Measurements from ENCODE around the gene NT5M.
"Not testable (repeated sequence)": the region's sequence is repeated elsewhere in the genome, so short reads cannot be mapped to it uniquely, and the experiment has no call there.

The NT5M gene

DNA sequence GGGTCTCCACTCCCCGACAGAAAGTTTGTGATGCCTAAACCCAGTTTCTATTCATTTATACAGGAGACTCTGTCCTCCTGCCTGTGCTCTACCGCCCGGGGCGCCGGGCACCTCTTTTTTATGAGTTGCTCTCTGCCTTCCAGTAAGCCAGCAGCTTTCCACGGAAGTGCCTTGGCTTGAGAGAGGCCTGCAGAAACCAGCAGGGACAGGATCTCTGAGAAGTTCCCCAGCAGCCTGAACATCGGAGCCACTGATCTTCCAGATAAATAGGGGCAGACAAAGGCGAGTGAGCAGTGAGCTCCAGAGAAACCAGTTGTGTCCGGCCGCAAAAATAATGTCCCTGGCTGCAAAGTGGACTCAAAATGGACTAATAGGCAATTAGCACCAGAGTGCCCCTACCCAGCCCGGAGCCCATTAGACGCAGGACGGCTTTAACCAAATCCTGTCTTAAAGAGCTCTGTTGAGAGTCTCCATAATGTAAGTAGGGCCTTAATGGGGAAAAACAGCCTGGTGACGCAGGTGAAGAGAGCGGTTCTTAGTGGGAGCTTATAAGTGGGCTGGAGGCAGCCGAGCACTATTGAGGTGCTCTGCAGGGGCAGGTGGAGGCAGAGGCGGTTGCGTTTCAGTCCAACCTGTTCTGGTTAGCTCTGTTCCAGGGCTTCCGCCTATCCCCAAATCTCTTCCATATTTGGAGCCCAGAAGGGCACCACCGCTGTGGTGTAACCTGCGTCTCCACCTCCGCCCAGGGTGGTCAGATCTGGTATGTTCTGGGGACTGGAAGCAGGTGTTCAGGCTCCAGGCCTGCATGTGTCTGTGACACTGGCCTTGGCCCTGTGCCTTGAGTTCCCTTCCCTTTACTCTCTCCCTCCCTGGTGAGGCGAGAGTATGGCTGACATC is 74.1 kb downstream of the NT5M start:
- TF ChIP-seq, protein P1, sequence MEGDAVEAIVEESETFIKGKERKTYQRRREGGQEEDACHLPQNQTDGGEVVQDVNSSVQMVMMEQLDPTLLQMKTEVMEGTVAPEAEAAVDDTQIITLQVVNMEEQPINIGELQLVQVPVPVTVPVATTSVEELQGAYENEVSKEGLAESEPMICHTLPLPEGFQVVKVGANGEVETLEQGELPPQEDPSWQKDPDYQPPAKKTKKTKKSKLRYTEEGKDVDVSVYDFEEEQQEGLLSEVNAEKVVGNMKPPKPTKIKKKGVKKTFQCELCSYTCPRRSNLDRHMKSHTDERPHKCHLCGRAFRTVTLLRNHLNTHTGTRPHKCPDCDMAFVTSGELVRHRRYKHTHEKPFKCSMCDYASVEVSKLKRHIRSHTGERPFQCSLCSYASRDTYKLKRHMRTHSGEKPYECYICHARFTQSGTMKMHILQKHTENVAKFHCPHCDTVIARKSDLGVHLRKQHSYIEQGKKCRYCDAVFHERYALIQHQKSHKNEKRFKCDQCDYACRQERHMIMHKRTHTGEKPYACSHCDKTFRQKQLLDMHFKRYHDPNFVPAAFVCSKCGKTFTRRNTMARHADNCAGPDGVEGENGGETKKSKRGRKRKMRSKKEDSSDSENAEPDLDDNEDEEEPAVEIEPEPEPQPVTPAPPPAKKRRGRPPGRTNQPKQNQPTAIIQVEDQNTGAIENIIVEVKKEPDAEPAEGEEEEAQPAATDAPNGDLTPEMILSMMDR (conservative IDR thresholded peaks at IDR 0.05) = no peak

DNA sequence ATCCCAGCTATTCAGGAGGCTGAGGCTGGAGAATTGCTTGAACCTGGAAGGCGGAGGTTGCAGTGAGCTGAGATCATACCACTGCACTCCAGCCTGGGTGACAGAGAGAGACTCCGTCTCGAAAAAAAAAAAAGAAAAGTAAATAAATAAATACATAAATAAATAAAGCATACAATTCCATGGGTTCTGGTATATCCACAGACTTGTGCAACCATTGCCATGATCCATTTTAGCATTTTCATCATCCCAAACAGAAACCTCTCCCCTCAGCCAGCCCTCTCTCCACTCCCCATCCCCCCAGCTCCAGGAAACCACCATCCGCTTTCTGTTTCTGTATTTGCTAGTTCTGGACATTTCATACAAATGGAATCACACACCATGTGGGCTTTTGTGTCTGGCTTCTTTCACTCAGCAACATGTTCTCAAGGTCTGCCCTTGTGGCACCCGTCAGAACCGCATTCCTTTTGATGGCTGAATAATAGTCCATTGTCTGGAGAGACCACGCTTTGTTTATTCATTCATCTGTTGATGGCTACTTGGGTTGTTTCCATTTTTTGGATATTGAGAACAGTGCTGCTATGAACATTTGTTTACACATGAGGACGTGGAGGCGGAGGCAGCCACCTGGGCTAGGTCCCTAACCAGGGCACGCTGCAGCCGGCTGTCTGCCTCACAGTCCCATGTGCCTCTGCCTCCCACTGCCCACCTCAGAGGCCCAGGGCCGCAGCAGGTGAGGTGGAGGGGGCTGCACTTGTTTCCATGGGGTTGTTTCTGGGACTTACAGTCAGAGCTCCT is 76.2 kb downstream of the NT5M start:
- TF ChIP-seq, protein P1 (conservative IDR thresholded peaks at IDR 0.05) = no peak
- no peak overlapping the region for H3K27ac ChIP-seq

More for the DNA sequence above, 74.1 kb downstream of the NT5M start:
- no peak overlapping the region for H3K27ac ChIP-seq

DNA sequence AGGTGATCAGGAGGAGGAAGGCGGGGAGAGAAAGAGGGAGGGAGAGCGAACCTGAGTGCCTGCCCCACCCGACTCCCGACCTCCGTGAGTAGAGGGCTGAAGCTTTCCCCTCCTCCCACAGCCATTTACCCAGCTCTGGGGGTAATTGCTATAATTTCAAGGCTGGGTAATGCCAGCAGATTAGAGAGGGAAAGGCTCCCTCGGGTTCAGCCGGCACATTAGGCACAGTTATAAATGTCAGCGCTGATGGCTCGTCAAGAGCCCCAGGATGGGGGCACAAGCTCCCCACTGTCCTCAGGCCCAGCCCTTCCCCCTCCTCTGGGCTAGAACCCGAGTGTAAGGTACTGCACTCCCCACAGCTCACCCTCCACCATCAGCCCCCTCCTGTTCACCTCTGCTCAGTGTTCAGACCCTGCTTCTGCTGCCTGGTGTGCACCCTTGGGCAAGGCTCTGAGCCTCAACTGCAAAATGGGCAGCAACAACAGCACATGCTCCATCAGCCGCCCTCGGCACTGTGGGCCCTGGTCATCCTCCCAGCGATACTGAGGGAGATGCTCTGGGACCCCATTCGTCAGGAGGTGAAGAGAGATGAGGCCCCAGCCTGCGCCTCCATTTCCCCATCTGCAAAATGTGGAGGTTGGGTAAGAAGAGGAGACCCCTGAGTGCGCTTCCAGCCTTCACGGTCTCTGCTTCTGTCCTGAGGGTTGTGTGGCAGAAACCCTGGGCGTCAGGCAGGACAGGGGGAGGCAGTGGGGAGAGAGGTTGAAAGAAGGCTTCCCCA is 77.2 kb downstream of the NT5M start:
- H3K27ac ChIP-seq = no peak overlapping the region
- TF ChIP-seq, protein P1 (conservative IDR thresholded peaks at IDR 0.05) = no peak

DNA sequence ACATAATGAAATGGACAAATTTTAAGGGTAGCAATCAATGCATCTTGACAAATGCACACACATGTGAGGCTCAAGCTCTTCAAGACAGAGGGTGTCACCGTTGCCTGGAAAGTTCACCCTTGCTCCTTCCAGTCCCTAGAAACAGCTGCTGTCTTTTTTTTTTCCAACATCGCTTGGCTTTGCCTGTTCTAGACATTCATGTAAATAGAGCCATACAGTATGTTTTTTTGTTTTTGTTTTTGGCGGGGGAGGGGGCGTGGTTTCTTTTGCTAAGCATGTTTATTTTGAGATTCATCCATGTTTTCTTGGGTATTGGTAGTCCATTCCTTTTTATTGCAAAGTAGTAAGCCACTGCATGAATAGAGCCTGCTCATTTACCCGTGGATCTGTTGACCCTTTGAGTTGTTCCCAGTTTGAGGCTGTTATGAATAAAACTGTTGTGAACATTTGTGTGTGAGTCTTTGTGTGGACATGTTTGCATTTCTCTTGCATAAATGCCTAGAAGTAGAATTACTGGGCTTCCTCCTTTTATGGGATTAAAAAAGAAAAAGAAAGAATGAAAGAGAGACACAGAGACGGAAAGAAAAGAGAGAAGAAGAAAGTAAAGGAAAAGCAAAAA is 78.4 kb downstream of the NT5M start:
- TF ChIP-seq, protein P1 (conservative IDR thresholded peaks at IDR 0.05) = no peak
- H3K27ac ChIP-seq = no peak overlapping the region

DNA sequence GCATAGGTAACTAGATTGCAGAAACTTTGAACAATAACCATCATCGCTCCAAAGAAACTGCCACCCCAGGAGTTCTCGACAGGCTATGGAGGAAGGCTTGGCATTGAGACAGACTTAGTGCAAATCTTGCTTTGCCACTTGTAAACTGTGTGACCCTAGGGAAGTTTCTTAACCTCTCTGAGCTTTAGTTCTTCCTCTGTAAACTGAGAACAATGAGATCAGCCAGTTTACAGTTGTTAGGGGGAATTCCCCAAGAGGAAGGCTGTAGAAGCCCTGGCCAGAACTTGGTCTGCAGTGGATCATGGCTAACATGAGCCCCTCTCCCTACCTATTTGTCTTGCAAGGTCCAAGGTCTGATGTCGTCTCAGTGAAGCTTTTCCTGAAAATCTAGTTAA is 78.9 kb downstream of the NT5M start:
- H3K27ac ChIP-seq = no peak overlapping the region
- TF ChIP-seq, protein P1 (conservative IDR thresholded peaks at IDR 0.05) = no peak

DNA sequence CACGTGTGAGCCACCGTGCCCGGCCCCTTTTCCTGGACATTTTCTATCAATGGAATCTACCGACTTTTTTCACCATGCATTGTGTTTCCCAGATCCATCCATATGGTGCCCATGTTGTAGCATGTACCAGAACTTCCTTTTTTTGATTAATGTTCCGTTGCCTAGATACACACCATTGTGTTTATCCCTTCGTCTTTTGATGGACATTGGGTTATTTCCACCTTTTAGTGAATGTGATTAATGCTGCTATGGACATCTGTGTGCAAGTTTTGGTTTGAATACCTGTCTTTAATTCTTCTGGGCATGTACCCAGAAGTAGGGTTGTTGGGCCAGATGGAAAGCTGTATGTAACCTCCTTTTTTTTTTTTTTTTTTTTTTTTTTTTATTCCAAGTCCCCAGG is 79.8 kb downstream of the NT5M start:
- TF ChIP-seq, protein P1 (conservative IDR thresholded peaks at IDR 0.05) = no peak
- no peak overlapping the region for H3K27ac ChIP-seq

DNA sequence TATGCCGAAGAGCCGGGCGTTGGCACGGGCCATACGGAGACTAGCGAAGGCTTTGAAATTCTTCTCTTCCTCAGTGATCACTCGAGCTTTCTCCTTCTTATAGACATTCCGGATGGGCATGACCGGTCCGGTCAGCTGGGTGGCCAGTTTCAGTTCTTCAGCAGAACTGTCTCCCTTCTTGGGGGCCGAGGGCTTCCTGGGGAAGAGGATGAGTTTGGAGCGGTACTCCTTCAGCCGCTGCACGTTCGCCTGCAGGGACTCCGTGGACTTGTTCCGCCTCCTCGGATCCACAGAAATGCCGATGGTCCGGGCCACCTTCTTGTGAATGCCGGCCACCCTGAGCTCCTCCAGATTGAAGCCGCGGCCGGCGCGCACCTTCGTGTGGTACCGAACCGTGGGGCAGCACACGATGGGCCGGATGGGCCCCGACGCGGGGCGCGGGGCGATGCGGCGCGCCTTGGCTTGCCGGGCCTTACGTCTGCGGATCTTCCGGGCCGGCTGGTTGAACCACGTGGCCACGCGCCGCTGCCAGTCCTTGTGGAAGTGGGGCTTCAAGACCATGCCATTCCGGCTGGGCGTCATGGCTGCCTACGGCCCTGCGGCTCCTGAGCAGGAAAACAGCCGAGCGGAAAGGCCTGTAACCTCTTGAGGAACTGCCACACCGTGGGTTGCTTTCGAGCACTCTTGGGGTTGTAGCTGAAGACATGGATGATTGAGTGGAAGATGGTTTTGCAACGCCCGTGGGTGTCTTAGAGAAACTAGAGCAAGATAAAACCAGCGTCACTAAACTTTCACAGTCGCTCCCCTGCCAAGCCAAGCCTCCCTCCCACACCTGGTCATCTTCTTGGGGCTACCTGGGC is 80.5 kb downstream of the NT5M start:
- not testable (repeated sequence) for H3K27ac ChIP-seq

All from VCaP (cell line).